NCI-H146 treated with DMSO at 0.1 percent for 48 hours (cell line): ENCODE data around the gene SDHAF1.

Source experiments
- DNase-seq: peaks from one replicate; lab custom pipeline; 2025; ENCODE audit not compliant: unreplicated experiment; lab: John Stamatoyannopoulos, UW

The SDHAF1 gene

GRCh38 chr19:35986664-35987570 lies 8.1 kb upstream of the SDHAF1 start:
- DNase-seq = peak; percentile 39

DNA sequence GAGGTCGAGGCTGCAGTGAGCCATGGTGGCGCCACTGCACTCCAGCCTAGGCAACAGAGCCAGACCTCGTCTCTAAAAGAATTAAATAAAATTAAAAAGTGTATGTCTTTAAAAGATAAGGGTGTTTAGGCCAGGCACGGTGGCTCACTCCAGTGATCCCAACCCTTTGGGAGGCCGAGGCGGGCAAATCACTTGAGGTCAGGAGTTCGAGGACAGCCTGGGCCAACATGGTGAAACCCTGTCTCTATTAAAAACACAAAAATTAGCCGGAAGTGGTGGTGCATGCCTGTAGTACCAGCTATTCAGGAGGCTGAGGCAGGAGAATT lies 7.5 kb upstream of the SDHAF1 start:
- DNase-seq = no peak

DNA sequence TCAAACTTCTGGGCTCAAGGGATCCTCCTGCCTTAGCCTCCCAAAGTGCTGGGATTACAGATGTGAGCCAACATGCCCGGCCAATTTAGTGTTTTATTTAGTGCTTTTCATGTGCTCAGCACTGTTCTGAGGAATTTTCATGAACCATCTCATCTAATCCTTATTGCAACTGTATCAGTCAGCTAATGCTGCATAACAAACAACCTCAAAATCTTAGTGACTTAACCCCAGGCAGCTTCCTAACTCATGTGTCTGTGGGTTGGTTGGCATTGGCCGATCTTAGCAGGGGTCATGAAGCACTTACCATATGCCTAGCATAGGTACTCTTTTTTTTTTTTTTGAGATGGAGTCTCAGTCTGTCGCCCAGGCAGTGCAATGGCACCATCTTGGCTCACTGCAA lies 6.2 kb upstream of the SDHAF1 start:
- DNase-seq = no peak

- DNase-seq = no peak
These were observed 4.8 kb upstream of the SDHAF1 start for GRCh38 chr19:35990156-35990555.

- no peak for DNase-seq
These were observed 3.9 kb upstream of the SDHAF1 start for GRCh38 chr19:35990771-35991730.

DNA sequence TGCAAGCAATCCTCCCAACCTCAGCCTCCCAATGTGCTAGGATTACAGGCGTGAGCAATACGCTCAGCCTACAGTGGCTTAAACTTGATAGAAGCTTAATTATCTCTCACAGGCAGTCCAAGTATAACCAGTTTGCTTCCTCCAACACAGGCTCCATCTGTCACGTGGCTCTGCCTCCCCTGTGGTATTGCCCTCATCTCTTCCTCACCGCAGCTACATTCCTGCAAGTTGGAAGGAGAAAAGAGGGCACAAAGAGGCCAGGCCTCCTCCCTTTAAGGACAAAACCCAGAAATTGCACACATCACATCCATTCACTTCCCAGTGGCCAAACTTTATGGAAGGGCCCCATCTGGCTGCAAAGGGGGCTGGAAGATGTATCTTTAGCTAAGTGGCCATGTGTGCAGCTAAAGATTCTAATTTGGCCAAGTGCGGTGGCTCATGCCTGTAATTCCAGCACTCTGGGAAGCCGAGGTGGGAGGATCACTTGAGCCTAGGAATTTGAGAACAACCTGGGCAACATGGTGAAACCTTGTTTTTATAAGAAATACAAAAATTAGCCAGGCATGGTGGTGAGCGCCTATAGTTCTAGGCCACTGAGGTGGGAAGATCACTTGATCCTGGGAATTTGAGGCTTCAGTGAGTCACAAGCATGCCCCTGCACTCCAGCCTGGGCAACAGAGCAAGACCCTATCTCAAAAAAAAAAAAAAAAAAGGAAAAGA lies 3.1 kb upstream of the SDHAF1 start:
- no peak for DNase-seq

GRCh38 chr19:35992907-35993765 lies 1.9 kb upstream of the SDHAF1 start:
- DNase-seq = no peak

- DNase-seq = no peak
These were observed 927 bp upstream of the SDHAF1 start for GRCh38 chr19:35993923-35994598.

GRCh38 chr19:35996777-35997176 lies 1.8 kb downstream of the SDHAF1 start:
- no peak for DNase-seq

DNA sequence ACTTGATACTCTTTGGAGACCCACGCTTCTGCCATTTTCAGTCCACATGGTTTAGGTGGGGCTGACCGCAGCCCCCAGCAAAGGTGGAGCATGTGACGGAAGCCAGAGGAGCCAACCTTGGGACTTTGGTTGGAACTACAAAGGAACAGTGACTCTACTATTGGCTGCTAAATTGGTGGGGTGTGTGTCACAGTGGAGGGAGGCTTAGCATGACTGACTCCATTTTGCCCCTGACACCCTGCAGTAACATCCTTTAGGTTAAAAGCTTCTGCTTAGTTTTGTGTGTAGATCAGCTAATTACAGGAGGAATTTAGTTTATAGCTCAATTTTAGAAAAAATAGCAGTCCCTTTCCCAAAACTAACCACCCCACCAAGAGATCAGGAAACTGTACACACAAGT lies 6.6 kb downstream of the SDHAF1 start:
- DNase-seq = no peak

GRCh38 chr19:36003284-36003683 lies 8.3 kb downstream of the SDHAF1 start:
- no peak for DNase-seq

- no peak for DNase-seq
These were observed 12.0 kb downstream of the SDHAF1 start for GRCh38 chr19:36006955-36007354.

DNA sequence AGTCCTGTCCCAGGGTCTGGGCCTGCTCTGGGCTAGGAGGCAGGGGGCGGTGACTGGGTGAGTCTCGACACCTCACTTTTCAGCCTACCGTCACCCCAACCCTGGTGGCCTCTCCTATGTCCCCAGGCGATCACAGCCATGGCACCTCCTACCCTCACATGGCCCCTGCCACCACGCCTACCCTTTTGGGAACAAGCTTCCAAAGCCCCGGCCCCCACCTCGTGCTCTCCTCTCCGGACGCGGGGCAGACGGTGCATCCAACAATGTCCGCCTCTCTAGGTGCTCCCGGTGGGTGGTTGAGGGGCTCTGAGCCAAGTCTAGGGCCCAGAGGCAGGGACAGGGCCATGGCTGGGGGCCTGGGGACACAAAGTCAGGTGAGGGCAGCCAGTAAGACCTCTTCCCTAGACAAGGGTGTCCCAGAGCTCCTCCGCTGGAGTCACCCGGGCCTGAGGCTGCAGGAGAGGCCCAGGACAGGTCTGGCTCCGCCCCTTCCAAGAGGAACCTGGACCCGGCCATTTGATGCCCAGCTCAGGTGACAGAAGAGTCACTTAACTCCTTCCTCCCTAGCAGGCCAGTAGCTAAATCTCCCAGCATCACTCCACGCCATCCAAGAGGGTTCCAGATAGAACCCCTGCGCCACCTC lies 13.5 kb downstream of the SDHAF1 start, which contains the start of gene SYNE4:
Gene SYNE4, minus strand, starts transcription at position 478 of the 643 bp plus-strand sequence. Its CDS starts 132 bp downstream, at position 346.
- DNase-seq = peak; percentile 10

- peak; percentile 54 for DNase-seq
These were observed 14.2 kb downstream of the SDHAF1 start for GRCh38 chr19:36009220-36009619.

GRCh38 chr19:36009633-36010379 lies 14.8 kb downstream of the SDHAF1 start:
- no peak for DNase-seq

GRCh38 chr19:36010402-36010801 lies 15.4 kb downstream of the SDHAF1 start:
- no peak for DNase-seq

DNA sequence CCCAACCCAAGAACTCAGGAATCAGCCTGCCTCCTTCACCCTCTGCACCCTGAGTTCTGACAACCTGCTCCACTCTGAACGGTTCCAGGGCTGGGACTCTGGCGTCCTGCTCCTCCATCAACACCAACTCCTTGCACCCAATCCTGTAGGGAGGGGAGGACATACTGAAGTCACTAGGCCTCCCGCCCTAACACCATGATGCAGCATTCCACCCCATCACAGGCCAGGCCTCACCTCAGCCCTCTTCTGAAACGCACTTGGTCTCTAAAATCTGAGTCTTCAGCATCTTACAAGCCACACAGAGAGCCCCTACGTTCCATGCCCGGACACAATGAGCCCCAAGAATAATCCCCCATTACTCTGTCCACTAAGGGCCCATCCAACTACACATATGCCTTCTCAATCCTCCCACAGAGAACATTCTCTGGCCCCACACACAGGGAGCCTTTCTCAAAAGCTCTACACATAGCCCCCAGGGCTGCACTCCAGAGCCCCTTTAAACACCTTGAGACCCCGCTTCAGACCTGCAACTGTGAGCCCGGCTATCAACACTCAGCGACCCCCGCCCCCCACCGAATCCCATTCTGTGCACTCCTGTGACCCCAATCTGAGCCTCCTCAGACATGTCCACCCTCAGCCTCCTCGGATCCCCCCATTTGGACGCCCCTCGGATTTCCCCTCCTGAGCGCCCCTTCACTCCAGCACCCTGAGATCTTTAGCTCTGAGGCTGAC lies 18.5 kb downstream of the SDHAF1 start:
- DNase-seq = no peak
